ENCODE measurements around the gene PLEK2. TPM values are rescaled to one million over a fixed set of nuclear protein-coding genes. Genes with fewer than 3 reads are reported as not detected.
"Not testable (repeated sequence)": the region's sequence is repeated elsewhere in the genome, so short reads cannot be mapped to it uniquely, and the experiment has no call there.

The PLEK2 gene
- polyA plus RNA-seq, 2 of the 4 experiments (the other 2 are of a cell fraction): 14.6 to 14.7 TPM

DNA sequence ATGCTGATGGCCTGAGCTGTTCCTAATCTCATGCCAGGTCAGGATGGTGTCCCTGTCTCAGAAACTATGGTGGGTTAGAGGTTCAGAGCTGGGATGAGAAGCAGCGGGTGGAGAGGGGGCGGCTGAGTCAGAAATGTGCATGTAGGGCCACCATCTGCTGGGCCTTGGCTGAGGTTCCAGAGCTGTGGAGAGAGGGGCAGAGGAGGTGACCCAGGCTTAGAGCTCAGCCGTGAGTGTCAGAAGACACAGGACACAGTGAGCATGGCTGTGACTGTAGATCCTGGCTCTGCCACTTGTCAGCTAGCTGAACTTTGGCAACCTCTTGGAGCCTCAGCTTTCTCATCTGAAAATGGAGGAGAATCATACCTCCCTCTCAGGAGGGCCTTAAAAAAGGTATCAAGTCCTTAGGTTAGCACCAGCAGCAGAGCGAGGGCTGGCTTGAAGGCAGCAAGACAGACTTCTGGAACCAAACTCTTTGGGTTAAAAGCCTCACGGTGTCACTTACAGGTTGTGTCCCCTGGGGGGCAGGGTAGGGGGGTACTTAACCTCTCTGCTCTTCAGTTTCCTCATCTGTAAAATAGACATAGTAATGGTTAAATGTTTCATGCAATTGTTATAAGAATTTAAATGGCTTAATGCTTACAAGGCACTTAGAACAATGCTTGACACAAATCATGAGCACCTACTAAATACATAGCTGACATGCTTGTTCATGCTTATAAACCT lies 41.8 kb upstream of the PLEK2 start:
- FAIRE-seq (no peak), ATAC-seq (peak in 1 of 2 experiments; percentile 47; a peak in 2 of 6 replicates), DNase-seq (ENCODE audit: low read depth in 1 of 2, low spot score in 1 of 2) (no peak)
- Histone ChIP-seq H3K27ac (no peak overlapping the region), H3K4me3 (no peak overlapping the region), H3K9me3 (no peaks in the 10 kb centered on the region), H3K4me1 (no peaks in the 10 kb centered on the region), H3K4me2 (no peak overlapping the region)
- ChIA-PET POLR2A (no interaction called here), CTCF (interaction anchor here (0.7 to 1.2 kb wide), 6 partner anchors 15 to 287 kb away, joined by 3 to 5 read pairs (median 3); no protein-coding TSS in a partner anchor)
- WGBS (ENCODE audit: missing lambda C conversion rate): 78% methylated on average over 4 of the region's 5 CpGs
- no peak for TF ChIP-seq CEBPB (IDR thresholded peaks at IDR 0.05)
- TF ChIP-seq HEYL (CRISPR knock-in tag; IDR thresholded peaks at IDR 0.05): no peak
- TF ChIP-seq RNF2 (IDR thresholded peaks at IDR 0.05; ENCODE audit: borderline replicate concordance, low read depth): no peak
- TF ChIP-seq, protein P1, sequence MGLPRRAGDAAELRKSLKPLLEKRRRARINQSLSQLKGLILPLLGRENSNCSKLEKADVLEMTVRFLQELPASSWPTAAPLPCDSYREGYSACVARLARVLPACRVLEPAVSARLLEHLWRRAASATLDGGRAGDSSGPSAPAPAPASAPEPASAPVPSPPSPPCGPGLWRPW (IDR thresholded peaks at IDR 0.05): no peak
- TF ChIP-seq FOXS1 (CRISPR knock-in tag; IDR thresholded peaks at IDR 0.05): no peak
- no peak for TF ChIP-seq EP300 (IDR thresholded peaks at IDR 0.05)
- TF ChIP-seq CHD4 (IDR thresholded peaks at IDR 0.05; ENCODE audit: borderline replicate concordance): no peak
- TF ChIP-seq KDM5A (IDR thresholded peaks at IDR 0.05): no peak
- TF ChIP-seq EHMT2 (IDR thresholded peaks at IDR 0.05; ENCODE audit: low read depth): no peak
- TF ChIP-seq, protein P2, sequence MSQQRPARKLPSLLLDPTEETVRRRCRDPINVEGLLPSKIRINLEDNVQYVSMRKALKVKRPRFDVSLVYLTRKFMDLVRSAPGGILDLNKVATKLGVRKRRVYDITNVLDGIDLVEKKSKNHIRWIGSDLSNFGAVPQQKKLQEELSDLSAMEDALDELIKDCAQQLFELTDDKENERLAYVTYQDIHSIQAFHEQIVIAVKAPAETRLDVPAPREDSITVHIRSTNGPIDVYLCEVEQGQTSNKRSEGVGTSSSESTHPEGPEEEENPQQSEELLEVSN (IDR thresholded peaks at IDR 0.05; ENCODE audit: borderline replicate concordance, low read depth): no peak
- TF ChIP-seq, protein P3, sequence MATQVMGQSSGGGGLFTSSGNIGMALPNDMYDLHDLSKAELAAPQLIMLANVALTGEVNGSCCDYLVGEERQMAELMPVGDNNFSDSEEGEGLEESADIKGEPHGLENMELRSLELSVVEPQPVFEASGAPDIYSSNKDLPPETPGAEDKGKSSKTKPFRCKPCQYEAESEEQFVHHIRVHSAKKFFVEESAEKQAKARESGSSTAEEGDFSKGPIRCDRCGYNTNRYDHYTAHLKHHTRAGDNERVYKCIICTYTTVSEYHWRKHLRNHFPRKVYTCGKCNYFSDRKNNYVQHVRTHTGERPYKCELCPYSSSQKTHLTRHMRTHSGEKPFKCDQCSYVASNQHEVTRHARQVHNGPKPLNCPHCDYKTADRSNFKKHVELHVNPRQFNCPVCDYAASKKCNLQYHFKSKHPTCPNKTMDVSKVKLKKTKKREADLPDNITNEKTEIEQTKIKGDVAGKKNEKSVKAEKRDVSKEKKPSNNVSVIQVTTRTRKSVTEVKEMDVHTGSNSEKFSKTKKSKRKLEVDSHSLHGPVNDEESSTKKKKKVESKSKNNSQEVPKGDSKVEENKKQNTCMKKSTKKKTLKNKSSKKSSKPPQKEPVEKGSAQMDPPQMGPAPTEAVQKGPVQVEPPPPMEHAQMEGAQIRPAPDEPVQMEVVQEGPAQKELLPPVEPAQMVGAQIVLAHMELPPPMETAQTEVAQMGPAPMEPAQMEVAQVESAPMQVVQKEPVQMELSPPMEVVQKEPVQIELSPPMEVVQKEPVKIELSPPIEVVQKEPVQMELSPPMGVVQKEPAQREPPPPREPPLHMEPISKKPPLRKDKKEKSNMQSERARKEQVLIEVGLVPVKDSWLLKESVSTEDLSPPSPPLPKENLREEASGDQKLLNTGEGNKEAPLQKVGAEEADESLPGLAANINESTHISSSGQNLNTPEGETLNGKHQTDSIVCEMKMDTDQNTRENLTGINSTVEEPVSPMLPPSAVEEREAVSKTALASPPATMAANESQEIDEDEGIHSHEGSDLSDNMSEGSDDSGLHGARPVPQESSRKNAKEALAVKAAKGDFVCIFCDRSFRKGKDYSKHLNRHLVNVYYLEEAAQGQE (IDR thresholded peaks at IDR 0.05): no peak
- no peak for TF ChIP-seq HDAC2 (IDR thresholded peaks at IDR 0.05)
- TF ChIP-seq SMC3 (IDR thresholded peaks at IDR 0.05): no peak
- no peak for TF ChIP-seq TP53 (CRISPR knock-in tag; IDR thresholded peaks at IDR 0.05)
- TF ChIP-seq, protein P4, sequence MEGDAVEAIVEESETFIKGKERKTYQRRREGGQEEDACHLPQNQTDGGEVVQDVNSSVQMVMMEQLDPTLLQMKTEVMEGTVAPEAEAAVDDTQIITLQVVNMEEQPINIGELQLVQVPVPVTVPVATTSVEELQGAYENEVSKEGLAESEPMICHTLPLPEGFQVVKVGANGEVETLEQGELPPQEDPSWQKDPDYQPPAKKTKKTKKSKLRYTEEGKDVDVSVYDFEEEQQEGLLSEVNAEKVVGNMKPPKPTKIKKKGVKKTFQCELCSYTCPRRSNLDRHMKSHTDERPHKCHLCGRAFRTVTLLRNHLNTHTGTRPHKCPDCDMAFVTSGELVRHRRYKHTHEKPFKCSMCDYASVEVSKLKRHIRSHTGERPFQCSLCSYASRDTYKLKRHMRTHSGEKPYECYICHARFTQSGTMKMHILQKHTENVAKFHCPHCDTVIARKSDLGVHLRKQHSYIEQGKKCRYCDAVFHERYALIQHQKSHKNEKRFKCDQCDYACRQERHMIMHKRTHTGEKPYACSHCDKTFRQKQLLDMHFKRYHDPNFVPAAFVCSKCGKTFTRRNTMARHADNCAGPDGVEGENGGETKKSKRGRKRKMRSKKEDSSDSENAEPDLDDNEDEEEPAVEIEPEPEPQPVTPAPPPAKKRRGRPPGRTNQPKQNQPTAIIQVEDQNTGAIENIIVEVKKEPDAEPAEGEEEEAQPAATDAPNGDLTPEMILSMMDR (IDR thresholded peaks at IDR 0.05): no peak
- TF ChIP-seq KDM1A (IDR thresholded peaks at IDR 0.05; ENCODE audit: low read depth): no peak
- no peak for TF ChIP-seq ZNF302 (CRISPR knock-in tag; IDR thresholded peaks at IDR 0.05)
- TF ChIP-seq MAFK (IDR thresholded peaks at IDR 0.05; ENCODE audit: partially characterized antibody): no peak

DNA sequence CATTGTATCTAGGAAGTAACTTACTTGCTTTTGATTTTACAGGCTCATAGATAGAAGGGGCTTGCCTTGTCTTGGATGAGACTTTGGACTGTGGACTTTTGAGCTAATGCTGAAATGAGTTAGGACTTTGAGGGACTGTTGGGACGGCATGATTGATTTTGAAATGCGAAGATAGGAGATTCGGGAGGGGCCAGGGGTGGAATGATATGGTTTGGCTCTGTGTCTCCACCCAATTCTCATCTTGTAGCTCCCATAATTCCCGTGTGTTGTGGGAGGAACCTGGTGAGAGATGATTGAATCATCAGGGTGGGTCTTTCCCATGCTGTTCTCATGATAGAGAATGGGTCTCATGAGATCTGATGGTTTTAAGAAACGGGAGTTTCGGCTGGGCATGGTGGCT lies 39.7 kb upstream of the PLEK2 start:
- DNase-seq (ENCODE audit: low read depth in 1 of 2, low spot score in 1 of 2); H3K9me3 ChIP-seq; ATAC-seq; POLR2A ChIA-PET; H3K4me3 ChIP-seq; FAIRE-seq; H3K4me2 ChIP-seq; H3K4me1 ChIP-seq; H3K27ac ChIP-seq: not testable (repeated sequence)
- 55% methylated on average over 6 of the region's 6 CpGs for WGBS (ENCODE audit: missing lambda C conversion rate)
- CTCF ChIA-PET: interaction anchor here (0.9 to 1.4 kb wide), 5 partner anchors 20 to 253 kb away, joined by 3 to 5 read pairs (median 3); no protein-coding TSS in a partner anchor
